HG03097 (cell line): ENCODE measurements around the gene DNAJC5.
"Not testable (repeated sequence)": the region's sequence is repeated elsewhere in the genome, so short reads cannot be mapped to it uniquely, and the experiment has no call there.

ENCODE experiments used
- ATAC-seq: cut with Tn5 transposase; IDR thresholded peaks from one replicate; pipeline ENCODE4 v1.9.1; 2021; ENCODE audit not compliant: unreplicated experiment, low FRiP score

The DNAJC5 gene

DNA sequence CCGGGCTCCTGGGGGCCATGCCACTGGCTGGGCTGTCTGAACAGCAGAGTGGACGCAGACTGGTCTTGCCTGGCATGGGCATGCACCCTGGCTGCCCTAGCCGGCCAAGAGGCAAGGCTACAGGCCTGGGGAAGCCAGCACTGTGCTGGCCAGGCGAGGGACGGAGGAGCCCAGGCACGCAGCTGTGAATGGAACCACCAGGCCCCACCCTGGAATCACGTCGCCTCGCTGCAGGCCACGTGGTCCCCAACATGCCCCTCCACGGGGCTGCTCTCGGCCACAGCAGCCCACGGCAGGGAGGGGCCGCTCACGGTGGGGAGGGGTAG lies 57.2 kb downstream of the DNAJC5 start:
- ATAC-seq = no peak

DNA sequence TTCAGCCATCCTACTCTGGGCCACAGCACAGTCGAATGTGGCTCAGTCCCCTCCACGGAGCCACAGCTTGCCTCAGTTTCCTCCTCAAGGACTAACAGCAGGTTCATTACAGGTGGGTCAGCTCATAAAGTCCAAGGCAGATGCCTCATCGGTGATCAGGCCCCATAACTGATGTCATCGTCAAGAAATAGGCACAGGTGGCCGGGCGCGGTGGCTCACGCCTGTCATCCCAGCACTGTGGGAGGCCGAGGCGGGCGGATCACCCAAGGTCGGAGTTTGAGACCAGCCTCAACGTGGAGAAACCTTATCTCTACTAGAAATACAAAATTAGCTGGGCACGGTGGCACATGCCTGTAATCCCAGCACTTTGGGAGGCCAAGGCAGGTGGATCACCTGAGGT lies 57.8 kb downstream of the DNAJC5 start:
- no peak for ATAC-seq

DNA sequence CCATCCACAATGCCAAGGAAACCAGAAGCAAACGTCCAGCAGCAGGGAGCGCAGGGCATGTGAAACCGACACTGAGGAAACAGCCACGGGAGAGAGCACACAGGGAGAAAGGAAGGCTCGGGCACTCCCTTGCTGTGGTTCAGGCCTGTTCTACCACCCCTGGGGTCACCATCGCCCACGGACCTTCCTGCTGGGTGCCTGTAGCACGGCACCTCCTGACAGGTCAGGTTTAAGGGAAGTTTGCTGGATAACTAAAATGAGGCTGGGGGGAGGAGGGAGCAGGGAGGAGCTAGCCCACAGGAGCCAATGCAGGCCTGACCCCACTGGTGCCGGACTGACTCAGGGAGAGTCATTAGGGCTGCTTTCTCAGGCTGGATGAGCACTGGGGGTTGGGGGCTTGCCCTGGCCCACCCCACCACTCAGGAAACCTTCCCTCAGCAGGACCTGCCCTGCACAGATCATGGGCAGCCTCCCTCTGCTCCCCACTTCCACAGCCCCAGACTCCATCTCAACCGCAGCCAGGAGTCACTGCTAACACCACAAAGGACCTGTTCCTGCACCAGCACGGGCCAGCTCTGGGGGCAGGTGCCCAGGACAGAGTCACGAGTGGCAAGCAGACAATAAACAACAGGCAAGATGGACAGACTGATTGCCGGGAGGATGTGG lies 59.0 kb downstream of the DNAJC5 start:
- no peak for ATAC-seq

DNA sequence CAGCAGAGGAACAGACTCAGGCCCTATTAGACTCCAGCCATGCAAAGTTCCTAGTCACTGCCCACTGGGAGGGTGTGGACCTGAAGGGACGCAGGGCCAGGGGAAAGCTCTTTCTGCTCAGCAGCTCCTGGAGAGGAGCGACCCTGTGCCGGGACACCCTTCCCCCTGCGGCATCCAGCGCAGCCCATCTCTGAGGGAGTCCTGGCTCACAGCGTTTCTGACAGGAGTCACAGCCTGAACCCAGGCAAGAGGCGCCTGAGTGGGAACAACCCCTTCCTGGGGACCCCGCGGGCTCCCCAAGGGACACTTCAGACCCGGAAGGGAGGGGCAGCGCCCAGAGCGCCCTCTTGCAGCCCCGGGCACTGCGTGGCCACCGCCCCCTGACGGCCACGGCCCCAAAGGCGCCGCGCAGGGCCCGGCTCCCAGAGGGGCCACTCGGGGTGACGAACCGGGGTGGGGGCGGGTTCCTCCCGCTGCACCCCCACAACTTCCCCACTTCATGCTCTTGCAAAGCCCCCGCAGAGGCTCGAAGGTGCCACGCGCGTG lies 60.4 kb downstream of the DNAJC5 start:
- ATAC-seq = no peak

DNA sequence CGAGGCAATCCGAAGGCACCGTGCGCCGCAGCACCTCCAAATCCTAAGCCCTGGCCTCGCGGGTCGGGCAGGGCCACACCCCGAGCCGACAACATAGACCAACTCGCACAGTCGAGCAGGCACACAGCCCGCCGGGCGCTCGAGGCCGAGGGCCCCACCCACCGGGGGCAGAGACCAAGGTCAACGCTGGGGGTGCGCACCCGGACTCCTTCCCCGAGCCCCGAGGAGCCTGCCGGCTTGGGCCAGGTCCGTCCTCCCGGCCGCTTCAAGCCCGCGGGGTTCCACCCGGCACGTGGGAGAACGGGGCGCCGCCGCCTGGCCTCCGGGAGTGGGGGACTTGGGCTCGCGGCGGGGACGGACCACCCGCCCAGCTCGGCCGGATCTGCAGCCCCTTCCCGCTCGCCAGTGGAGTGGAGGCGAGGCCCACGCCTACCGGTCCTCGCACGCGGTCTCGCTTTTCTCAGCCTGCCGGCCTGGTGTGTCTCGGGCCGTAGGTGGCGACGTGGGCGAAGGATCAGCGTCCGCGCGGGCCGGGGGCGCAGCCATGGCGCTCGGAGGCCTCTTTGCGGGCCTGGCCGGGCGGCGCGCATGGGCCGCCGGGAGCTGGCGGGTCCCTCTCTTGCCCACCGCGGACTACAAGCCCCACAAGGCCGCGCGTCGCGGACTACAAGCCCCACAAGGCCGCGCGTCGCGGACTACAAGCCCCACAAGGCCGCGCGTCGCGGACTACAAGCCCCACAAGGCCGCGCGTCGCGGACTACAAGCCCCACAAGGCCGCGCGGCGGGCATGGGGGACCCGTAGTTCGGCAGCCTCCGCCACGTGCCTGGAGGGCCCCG lies 61.1 kb downstream of the DNAJC5 start, which contains the start of gene UCKL1:
UCKL1 (minus strand) TSS at position 590 of the 837 bp plus-strand sequence; CDS start at position 546, 44 bp downstream.
- peak; percentile 60 for ATAC-seq

DNA sequence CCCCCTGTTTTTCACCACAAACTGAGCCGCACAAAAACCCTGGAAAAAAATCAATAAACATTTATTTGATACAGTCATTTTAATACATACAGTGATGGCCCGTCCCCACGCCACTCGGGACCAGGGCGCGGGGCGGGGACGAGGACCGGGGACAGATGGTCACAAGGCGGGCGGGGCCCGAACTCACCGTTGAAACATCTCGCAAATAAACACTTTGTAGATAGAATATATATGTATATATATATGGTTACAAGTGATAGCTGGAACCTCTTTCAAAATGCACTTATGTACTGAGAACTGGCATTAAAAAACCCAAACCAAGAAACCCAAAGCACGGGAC lies 61.7 kb downstream of the DNAJC5 start:
- no peak for ATAC-seq

DNA sequence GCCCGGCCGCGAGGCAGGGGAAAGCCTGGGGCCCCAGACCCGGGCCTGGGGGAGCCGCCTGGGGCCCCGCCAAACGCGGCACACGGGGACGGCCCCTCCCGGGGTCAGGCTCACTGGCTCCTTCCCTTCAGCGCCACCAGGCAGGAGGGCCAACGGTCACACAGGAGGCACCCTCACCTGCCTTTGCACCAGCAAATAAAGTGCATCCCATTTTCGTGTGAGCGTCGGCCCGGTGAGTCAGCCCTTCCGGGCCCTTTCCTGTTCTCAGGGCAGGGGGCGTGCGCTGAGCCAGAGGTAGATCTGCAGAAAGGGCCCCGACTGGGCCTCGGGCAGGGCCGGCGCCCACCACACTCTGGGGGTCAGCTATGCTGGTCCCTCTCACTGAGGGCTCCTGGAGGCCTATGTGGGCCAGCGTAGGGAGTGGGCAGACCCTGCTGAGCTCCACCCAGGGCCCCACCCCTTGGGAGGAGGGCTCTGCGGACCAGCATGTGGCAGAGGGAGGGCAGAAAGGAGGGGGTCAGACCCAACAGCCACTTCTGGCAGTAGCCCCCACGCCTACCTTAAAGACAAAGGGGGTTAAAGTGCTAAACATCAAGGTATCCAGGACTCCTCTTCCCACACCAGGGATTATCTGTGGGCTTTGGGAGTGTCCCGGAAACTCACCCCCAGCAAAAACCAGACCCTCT lies 62.2 kb downstream of the DNAJC5 start:
- ATAC-seq = no peak

DNA sequence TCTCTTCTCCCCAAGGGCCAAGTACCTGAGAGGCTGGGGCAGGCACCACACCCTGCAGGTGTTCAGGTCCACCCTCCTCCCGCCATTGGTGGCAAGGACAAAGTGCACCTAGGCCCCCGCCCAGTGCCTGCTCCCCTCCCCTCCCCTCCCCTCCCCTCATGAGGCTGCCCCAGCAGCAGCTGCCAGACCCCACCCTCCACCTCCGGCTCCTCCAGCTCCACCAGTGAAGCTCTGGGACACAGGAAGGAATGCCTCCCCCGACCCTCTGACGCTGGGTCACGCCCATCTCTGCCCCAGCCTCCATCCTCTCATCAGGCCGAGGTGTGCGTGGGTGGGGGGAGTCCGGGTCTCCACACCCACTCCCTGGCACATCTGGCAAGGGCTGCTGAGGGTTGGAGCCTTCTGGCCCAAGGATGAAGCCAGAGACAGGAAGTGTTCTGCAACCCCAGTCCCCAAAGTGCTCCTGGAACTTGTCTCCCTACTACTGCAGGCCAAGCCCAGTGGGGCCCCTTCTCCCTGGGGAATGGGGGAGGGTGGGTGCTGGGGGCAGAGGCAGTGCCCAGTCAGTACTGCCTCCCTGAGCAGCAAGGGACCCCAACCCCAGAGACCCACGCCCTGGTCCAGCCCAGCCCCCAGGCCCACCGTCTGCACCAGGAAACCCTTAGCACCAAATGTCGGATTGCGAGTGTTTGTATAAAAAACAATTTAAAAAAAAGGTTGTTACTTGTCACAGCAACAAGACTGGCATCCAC lies 62.9 kb downstream of the DNAJC5 start:
- no peak for ATAC-seq

DNA sequence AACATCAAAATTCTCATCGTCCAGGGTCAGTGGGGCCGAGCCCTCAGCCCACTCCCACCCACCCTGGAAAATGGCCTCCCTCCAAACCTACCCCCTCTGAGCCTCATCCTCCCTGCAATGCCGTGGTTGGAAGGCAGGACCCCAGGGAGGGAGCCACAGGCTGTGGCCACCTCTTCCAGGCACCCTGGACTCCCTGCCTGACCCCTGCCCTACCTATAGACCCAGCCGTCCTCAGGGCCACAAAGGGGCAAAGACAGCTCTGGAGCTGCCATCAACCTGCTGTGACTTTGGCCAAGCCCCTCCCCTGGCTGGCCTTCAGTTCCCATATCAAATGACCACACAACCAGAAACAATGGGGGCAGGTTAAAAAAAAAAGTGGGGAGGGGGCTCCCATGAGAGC lies 63.5 kb downstream of the DNAJC5 start:
- no peak for ATAC-seq

DNA sequence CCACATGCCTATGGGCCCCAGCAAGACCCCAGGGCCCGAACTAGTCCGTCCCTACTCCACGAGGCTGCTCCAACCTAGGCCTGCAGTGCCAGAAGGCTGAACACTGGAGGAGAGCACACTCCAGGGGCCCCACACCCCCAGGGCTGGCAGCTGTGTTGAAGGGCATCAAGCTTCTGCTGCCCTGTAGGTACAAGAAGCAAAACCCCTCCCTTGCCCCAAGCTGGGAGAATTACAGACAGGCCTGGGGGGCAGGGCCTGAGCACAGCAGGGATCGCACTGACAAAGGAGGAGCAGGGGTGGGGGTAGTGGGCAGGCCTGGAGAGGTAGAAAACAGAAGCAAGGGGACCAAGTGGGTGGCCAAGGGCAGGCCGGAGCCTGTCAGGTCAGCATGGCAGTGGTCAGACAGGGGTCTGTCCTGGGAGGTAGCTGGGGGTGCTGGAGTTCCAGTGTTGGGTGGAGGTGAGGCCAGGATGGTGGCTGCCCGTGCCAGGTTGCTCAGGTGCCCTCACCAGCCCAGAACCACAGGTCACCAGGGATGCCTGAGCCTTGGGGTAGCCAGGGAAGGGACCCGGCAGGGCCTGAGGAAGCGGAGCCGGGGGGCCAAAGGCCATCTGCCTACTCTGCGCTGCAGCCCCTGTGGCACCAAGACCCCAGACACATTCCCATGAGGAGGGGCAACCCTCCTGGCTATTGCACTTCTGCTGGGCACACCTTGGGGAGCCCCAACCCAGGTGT lies 64.2 kb downstream of the DNAJC5 start:
- no peak for ATAC-seq

DNA sequence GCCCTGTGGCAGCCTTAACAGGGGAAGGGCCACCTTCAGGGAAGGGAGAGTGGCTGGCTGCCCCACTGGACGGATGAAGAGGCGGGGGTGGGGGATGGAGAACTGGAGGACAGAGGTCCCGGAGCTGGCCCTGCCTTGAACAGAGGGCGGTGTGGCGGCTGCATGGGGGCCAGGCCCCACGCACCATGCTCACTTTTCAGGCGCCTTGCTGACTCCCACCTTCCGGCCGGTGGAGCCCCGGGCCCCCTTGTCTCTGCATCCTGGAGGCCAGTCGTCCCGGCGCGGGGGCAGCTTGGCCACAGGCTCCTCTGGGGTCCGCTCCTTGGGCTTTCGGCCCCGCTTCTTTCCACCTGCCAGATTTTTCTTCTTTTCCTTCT lies 64.8 kb downstream of the DNAJC5 start:
- no peak for ATAC-seq

DNA sequence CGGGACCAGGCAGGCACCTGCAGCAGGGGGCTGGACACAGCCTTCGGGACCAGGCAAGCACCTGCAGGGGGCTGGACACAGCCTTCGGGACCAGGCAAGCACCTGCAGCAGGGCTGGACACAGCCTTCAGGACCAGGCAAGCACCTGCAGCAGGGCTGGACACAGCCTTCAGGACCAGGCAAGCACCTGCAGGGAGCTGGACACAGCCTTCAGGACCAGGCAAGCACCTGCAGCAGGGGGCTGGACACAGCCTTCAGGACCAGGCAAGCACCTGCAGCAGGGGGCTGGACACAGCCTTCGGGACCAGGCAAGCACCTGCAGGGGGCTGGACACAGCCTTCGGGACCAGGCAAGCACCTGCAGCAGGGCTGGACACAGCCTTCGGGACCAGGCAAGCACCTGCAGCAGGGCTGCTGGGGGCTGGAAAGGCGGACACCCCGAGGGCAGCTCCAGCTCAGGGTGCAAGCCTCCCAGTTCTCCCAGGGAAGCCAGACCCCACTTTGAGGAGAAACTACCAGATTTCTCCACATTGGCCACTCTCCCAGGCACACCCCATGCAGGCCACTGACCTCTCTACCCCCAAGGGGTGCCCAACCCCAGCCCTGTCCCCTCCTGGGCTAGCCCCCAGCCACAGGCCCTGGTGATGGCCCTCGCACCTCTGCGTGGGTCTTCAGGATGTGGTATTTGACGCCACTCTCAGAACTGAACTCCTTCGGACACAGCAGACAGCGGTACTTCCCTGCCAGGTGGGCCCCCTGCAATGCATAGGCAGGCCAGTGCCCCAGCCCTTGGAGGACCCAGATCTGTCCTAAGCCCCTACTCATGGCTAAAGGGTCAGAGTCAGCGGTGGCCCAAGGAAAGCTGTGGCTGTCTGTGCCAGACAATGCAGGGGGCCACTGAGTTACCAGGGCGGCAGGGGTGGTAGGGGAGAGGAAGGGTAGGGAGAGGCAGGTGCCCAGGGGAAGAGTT lies 66.0 kb downstream of the DNAJC5 start:
- ATAC-seq = not testable (repeated sequence)

DNA sequence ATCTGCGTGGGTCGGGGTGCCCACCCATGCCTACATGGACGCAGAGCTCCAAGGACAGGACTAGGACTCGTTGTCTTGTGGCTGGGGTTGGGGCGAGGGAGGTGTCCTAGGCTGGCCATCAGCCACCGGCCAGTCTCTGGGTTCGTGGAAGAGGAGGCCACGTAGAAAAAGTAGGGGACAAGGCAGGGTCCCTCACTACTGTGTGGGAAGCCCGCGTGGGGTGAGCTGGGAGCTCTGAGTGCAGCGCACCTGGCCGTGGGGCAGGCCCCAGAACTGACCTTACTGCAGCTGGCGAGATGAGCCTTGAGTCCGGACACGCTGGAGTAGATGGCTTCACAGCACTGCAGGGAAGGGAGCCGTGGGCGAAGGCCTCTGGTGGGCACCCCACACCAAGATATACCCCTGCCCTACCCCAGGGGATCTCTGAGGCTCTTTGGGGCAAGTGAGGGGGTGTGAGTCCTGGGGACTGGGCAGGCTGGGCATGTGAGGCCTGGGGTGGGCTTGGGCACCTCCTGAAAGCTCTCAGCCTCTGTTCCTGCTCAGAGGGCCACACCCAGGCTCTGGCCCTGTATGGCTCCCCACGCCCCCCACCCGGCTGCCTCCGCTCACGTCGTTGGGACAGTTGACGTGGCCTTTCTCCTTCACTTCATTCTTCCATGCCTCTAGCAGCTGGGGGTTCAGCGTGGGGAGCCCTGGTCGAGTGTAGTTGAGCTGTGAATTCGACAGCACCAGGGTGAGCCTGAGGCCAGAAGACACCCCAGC lies 66.9 kb downstream of the DNAJC5 start:
- ATAC-seq = no peak

DNA sequence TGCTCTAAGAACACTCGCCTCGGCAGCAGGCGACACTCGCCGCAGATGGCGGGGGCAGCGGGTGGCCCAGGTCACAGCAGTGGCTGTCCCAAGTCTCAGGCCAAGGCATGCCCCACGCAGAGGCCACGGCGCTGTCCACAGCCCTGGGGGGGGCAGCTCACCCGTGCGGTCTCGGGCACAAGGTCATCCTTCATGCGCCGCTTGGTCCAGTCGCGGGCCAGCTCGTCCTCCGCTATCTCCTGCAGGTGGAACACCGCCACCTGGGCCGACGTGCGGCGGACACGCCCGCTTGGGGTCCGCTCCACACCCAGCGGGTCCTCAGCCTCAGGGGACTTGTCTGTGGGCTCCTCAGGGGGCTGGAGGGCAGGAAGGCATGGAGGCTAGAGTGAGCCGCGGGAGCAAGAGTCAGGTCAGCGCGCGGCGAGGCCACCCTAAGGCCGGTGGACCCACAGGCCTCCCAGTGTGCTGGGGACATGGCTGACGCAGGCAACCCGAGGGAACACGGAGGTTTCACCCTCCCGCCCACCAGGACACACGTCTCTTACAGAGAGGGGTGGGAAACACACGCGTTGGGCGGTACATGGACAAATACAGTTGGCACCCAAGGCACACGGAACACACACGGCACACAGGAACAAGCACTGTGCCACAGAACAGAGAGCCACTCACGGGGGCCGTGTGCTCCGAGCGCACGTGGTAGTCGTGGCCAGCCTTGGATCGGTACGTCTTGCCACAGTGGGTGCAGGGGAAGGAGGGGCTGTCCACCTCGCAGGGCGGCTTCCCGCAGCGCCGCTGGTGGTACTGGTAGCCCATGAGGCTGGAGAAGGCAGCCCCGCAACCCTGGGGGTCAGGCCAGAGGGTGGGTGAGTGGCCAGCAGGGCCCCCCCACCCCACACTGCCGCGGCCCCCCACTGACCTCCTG lies 67.8 kb downstream of the DNAJC5 start:
- no peak for ATAC-seq

DNA sequence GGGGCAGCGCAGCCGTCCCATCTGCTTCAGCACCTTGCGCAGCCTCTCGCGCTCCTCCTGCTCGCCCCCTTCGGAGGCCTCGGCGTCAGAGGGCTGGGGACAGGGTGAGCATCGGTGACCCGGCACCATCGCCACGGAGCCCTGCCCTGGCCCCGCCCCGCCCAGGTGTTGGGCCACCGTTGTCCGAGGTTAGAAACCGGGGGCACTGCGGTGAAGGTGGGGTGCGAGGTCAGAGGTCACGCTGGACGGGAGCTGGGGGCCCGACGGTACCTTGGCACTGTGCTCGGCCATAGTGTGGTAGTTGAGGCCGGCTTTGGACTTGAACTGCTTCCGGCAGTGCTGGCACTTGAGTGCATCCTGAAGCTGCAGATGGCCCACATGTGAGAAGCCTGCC lies 68.4 kb downstream of the DNAJC5 start:
- ATAC-seq = no peak

DNA sequence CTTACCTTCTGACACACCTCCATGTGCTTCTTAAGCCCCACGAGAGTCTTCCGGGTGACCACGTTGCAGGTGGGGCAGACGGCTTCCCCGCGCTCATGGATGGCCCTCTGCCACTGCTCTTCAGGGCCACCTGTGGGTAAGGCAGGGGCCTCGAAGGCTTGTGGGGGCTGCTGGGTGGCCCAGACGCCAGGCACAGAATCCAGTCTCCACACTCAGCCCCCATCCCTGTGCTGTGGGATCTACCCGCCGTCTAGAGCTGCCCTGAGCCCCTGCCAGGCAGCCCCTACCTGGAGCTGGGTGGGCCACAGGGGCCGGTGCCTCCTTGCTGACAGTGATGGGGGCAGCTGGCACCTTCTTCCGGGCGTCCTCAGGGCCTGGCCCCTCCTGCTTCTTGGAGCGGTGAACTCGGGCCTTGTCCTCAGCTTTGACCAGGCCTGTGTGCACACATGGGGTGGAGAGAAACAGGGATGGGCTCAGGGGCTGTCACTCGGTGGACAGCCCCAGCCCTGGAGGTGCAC lies 68.9 kb downstream of the DNAJC5 start:
- no peak for ATAC-seq

DNA sequence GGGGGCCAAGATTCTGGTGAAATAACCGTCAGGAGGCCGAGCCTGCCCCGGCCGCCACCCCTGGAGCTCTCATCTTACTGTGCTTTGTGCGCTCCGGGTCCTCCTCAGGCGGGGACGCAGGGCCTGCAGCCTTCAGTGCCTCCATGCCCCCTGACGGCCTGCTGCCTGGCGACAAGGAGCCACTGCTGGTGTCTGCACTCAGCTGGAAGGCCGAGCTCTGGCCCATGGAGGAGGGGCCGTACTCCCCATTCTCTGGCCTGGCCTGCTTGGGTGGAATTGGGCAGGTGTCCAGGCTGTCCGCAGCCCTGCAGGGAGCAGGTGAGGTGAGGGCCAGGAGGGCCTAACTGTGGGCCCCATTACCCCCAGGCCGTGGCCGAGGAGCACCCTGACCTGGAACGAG lies 69.5 kb downstream of the DNAJC5 start:
- ATAC-seq = no peak
